H1 (cell line): ENCODE data around the gene WRAP73. TPM values are rescaled to one million over a fixed set of nuclear protein-coding genes. Genes with fewer than 3 reads are reported as not detected.
A peak's percentile ranks its signal among the peaks of the same experiment; 100 is the strongest.

Experiments
- CTCF ChIA-PET: fragments of 300-600 bp; sonication (Branson Sonifier 250); formaldehyde crosslinking; loops from one replicate; lab custom pipeline; 2021; ENCODE audit not compliant: partially characterized antibody; lab: Charles Lee
- POLR2A ChIA-PET: fragments of 300-600 bp; sonication (Branson Sonifier 250); formaldehyde crosslinking; loops from one replicate; lab custom pipeline; 2021; ENCODE audit warnings: inconsistent platforms; ENCODE audit not compliant: partially characterized antibody; lab: Charles Lee
- DNase-seq, 2 experiments: peaks; one replicate each; pipeline versions ENCODE4 v3.0.0 to v3.0.0-alpha.2; 2010 to 2022; ENCODE audit warnings: low spot score in 2 of 2, low read depth in 1 of 2, mixed read lengths in 1 of 2
- FAIRE-seq: peaks from 2 replicates; lab custom pipeline; 2011; peaks lifted over from hg19 to GRCh38; lab: Jason Lieb, UNC
- H2AFZ ChIP-seq: 2 replicates; pipeline ENCODE4 v1.8.1; 2012; ENCODE audit warnings: low read length, inconsistent platforms
- H2AK5ac ChIP-seq: 2 replicates; pipeline ENCODE4 v1.6.1; 2013; ENCODE audit warnings: low read depth, low read length
- H2BK120ac ChIP-seq: replicated peaks from 2 replicates; pipeline ENCODE3; 2013; ENCODE audit warnings: low read depth, low read length, inconsistent platforms
- H2BK12ac ChIP-seq: 2 replicates; pipeline ENCODE4 v1.6.1; 2013; ENCODE audit warnings: low read depth, low read length
- H2BK15ac ChIP-seq: 2 replicates; pipeline ENCODE4 v1.6.1; 2013; ENCODE audit warnings: low read length
- H2BK20ac ChIP-seq: 2 replicates; pipeline ENCODE4 v1.6.1; 2013; ENCODE audit warnings: low read length
- H2BK5ac ChIP-seq: 2 replicates; pipeline ENCODE4 v1.6.1; 2013; ENCODE audit warnings: low read depth, low read length
- H3K14ac ChIP-seq: 2 replicates; pipeline ENCODE4 v1.6.1; 2013; ENCODE audit warnings: inconsistent platforms; ENCODE audit not compliant: insufficient read length
- H3K18ac ChIP-seq: 2 replicates; pipeline ENCODE4 v1.6.1; 2013; ENCODE audit warnings: low read length; ENCODE audit errors: extremely low read depth
- H3K23ac ChIP-seq: 2 replicates; pipeline ENCODE4 v1.6.1; 2013; ENCODE audit warnings: inconsistent platforms; ENCODE audit not compliant: insufficient read length
- H3K23me2 ChIP-seq: 2 replicates; pipeline ENCODE4 v1.6.1; 2013; ENCODE audit warnings: low read depth, low read length
- H3K27ac ChIP-seq: 2 replicates; pipeline ENCODE4 v1.6.1; 2011; ENCODE audit warnings: low read depth, low read length, inconsistent platforms
- H3K27me3 ChIP-seq, 4 experiments: replicated peaks in 1 of 4; 1 replicate in 1 of 4; 2 replicates in 3 of 4; pipeline versions ENCODE4 v1.6.1 to v1.8.1; 2011 to 2013; ENCODE audit warnings: low read length in 3 of 4, mild to moderate bottlenecking in 3 of 4, inconsistent platforms in 2 of 4, mixed read lengths in 2 of 4, moderate library complexity in 1 of 4; ENCODE audit not compliant: control insufficient read depth in 3 of 4, insufficient read depth in 3 of 4; ENCODE audit errors: extremely low read depth in 1 of 4
- H3K36me3 ChIP-seq, 4 experiments: 2 replicates each; pipeline versions ENCODE4 v1.6.1 to v1.8.1; 2011 to 2013; ENCODE audit warnings: mild to moderate bottlenecking in 4 of 4, low read length in 3 of 4, moderate library complexity in 2 of 4, control low read depth in 1 of 4, inconsistent platforms in 1 of 4; ENCODE audit not compliant: insufficient read depth in 4 of 4, control insufficient read depth in 2 of 4
- H3K4ac ChIP-seq: replicated peaks from 2 replicates; pipeline ENCODE3; 2013; ENCODE audit warnings: low read length, low read depth, mixed read lengths, inconsistent platforms; ENCODE audit not compliant: insufficient read length
- H3K4me1 ChIP-seq, 4 experiments: replicated peaks in 1 of 4; 1 replicate in 1 of 4; 2 replicates in 3 of 4; pipeline versions ENCODE4 v1.6.1 to v1.8.1; 2011 to 2013; ENCODE audit warnings: low read length in 3 of 4, inconsistent platforms in 2 of 4, mixed read lengths in 1 of 4; ENCODE audit not compliant: insufficient read depth in 4 of 4, control insufficient read depth in 3 of 4
- H3K4me2 ChIP-seq, 2 experiments: 2 replicates each; pipeline versions ENCODE4 v1.6.1 to v1.8.1; 2011 to 2013; ENCODE audit warnings: low read depth in 2 of 2, low read length in 2 of 2, control low read depth in 1 of 2, inconsistent platforms in 1 of 2, mild to moderate bottlenecking in 1 of 2; ENCODE audit not compliant: insufficient read depth in 1 of 2
- H3K4me3 ChIP-seq, 4 experiments: fragments of 200-600, 300-600 bp in 1 of 4; sonication (generic), shearing (Covaris generic), sonication (Bioruptor Twin) in 1 of 4; 2 replicates each; pipeline versions ENCODE4 v1.5.1 to v1.8.1; 2011 to 2016; ENCODE audit warnings: low read length in 4 of 4, low read depth in 3 of 4, control low read depth in 2 of 4, inconsistent platforms in 2 of 4, mild to moderate bottlenecking in 2 of 4, mixed read lengths in 1 of 4, moderate library complexity in 1 of 4; ENCODE audit not compliant: insufficient read depth in 2 of 4; ENCODE audit errors: extremely low read depth in 1 of 4
- H3K56ac ChIP-seq: replicated peaks from 2 replicates; pipeline ENCODE3; 2013; ENCODE audit warnings: low read depth, mild to moderate bottlenecking, mixed read lengths, low read length, inconsistent platforms; ENCODE audit not compliant: insufficient read length
- H3K79me1 ChIP-seq: 2 replicates; pipeline ENCODE4 v1.6.1; 2013; ENCODE audit warnings: low read depth, low read length, control low read depth
- H3K79me2 ChIP-seq, 2 experiments: 2 replicates each; pipeline versions ENCODE4 v1.6.1 to v1.8.1; 2012 to 2013; ENCODE audit warnings: low read length in 2 of 2, mild to moderate bottlenecking in 2 of 2, inconsistent platforms in 1 of 2; ENCODE audit not compliant: insufficient read depth in 2 of 2, control insufficient read depth in 1 of 2
- H3K9ac ChIP-seq, 4 experiments: replicated peaks in 1 of 4; 1 replicate in 1 of 4; 2 replicates in 3 of 4; pipeline versions ENCODE4 v1.6.1 to v1.8.1; 2011 to 2013; ENCODE audit warnings: low read depth in 3 of 4, low read length in 3 of 4, control low read depth in 2 of 4, mild to moderate bottlenecking in 2 of 4, moderate library complexity in 2 of 4, inconsistent platforms in 1 of 4; ENCODE audit errors: extremely low read depth in 1 of 4
- H3K9me3 ChIP-seq, 2 experiments: 2 replicates each; pipeline versions ENCODE4 v1.6.1 to v1.8.1; 2012 to 2013; ENCODE audit warnings: mild to moderate bottlenecking in 2 of 2, moderate library complexity in 2 of 2, control low read depth in 1 of 2, inconsistent platforms in 1 of 2, low read depth in 1 of 2, low read length in 1 of 2, mixed read lengths in 1 of 2; ENCODE audit not compliant: insufficient read depth in 2 of 2
- H4K20me1 ChIP-seq, 2 experiments: replicated peaks in 1 of 2; 2 replicates each; pipeline versions ENCODE3 to v1.8.1; 2011 to 2013; ENCODE audit warnings: inconsistent platforms in 2 of 2, low read length in 2 of 2, mild to moderate bottlenecking in 1 of 2; ENCODE audit not compliant: insufficient read depth in 2 of 2, control insufficient read depth in 1 of 2
- H4K5ac ChIP-seq: 2 replicates; pipeline ENCODE4 v1.6.1; 2013; ENCODE audit warnings: low read length, low read depth, mixed read lengths, inconsistent platforms; ENCODE audit not compliant: insufficient read length
- H4K8ac ChIP-seq: 2 replicates; pipeline ENCODE4 v1.8.0; 2013; ENCODE audit warnings: mild to moderate bottlenecking, moderate library complexity, low read length, inconsistent platforms; ENCODE audit not compliant: insufficient read depth; ENCODE audit errors: extremely low read depth
- H4K91ac ChIP-seq: replicated peaks from 2 replicates; pipeline ENCODE3; 2013; ENCODE audit warnings: low read length, mixed read lengths, inconsistent platforms; ENCODE audit not compliant: insufficient read length
- CEBPB ChIP-seq: IDR thresholded peaks from 2 replicates; pipeline ENCODE4 v1.6.1; 2012; ENCODE audit warnings: low read depth, low read length
- CTBP2 ChIP-seq: IDR thresholded peaks from 2 replicates; pipeline ENCODE4 v1.7.0; 2011; ENCODE audit warnings: borderline replicate concordance, mild to moderate bottlenecking, moderate library complexity, mixed read lengths, low read length; ENCODE audit not compliant: insufficient read depth, insufficient read length
- FOSL1 ChIP-seq: IDR thresholded peaks from 2 replicates; pipeline ENCODE4 v1.6.1; 2011; ENCODE audit warnings: mild to moderate bottlenecking, low read depth, low read length, moderate library complexity; ENCODE audit not compliant: insufficient read depth
- GABPA ChIP-seq: IDR thresholded peaks from 2 replicates; pipeline ENCODE4 v1.6.1; 2011; ENCODE audit warnings: mild to moderate bottlenecking, low read length, moderate library complexity, borderline replicate concordance; ENCODE audit not compliant: insufficient read depth
- JUN ChIP-seq: IDR thresholded peaks from 2 replicates; pipeline ENCODE4 v1.6.1; 2011; ENCODE audit warnings: low read depth, mild to moderate bottlenecking, improper control_type of control experiment, low read length
- NANOG ChIP-seq: IDR thresholded peaks from 2 replicates; pipeline ENCODE4 v1.6.1; 2011; ENCODE audit warnings: low read length, low read depth, mild to moderate bottlenecking, inconsistent platforms; ENCODE audit not compliant: insufficient read depth, poor library complexity, severe bottlenecking
- PHF8 ChIP-seq: fragments of 200-600 bp; sonication (generic); conservative IDR thresholded peaks from 2 replicates; pipeline ENCODE4 v1.7.1; 2012; ENCODE audit warnings: low read depth, mild to moderate bottlenecking, inconsistent platforms, low read length, moderate library complexity
- RFX5 ChIP-seq: IDR thresholded peaks from 2 replicates; pipeline ENCODE4 v1.6.1; 2011; ENCODE audit warnings: low read depth, low read length, improper control_type of control experiment, borderline replicate concordance
- WGBS, 2 experiments: shearing (Covaris generic) in 1 of 2; methylation state at CpG; one replicate each; pipeline versions ENCODE4 v1.1.6 to v1.1.7; 2013 to 2015; ENCODE audit warnings: low lambda C conversion rate in 2 of 2, mixed read lengths in 2 of 2, inconsistent platforms in 1 of 2, low coverage in 1 of 2, missing lambda C conversion rate in 1 of 2; ENCODE audit not compliant: insufficient replicate concordance in 2 of 2, insufficient coverage in 1 of 2, insufficient read length in 1 of 2; ENCODE audit errors: extremely low coverage in 1 of 2, missing lambda C conversion rate in 1 of 2; 5-methylcytosine and 5-hydroxymethylcytosine counted together
- polyA plus RNA-seq, 7 experiments: library from polyadenylated mRNA; depleted of rRNA in 3 of 7; stranded (reverse) in 5 of 7; unstranded in 2 of 7; fragments of >200 nt in 5 of 7; fragments of 200-250 nt in 2 of 7; gene quantifications; 1 replicate in 5 of 7; 2 replicates in 1 of 7; 4 replicates in 1 of 7; pipeline versions ENCODE4 v1.2.1 to v1.2.3, GENCODE V29; 2011 to 2013; ENCODE audit warnings: missing spikeins in 2 of 7, mixed read lengths in 2 of 7
- total RNA-seq: library from RNA; stranded (reverse); fragmentation: NEBNext Ultra II Directional; extraction: Animal tissue kit (Norgen Biotek cat#: 25700); gene quantifications from 2 replicates; pipeline ENCODE4 v1.2.1, GENCODE V29; 2021

The WRAP73 gene
- total and polyA plus RNA-seq, 2 of the 8 experiments (the other 6 are each of a cell fraction or from before 2014, with no cell fraction given): 30.3 to 50.7 TPM

GRCh38 chr1:3600354-3600753, 49.5 kb downstream of the WRAP73 start:
- Histone ChIP-seq H2BK15ac (no peak overlapping the region), H3K79me1 (peaks cover 4% of the 10 kb centered on the region; the same call in 1 of the 2 replicates), H2BK12ac (no peak overlapping the region), H3K79me2 (peaks cover 0 to 2% of the 10 kb centered on the region in 2 experiments; a peak in 3 of 4 replicates), H4K8ac (peak overlapping the region; percentile 51), H3K27ac (no peak overlapping the region), H3K14ac (no peak overlapping the region), H3K18ac (no peak overlapping the region), H2AFZ (no peak overlapping the region), H4K91ac (no peak overlapping the region), H3K4me1 (peaks cover 0 to 22% (median 18%) of the 10 kb centered on the region in 4 experiments; a peak in 6 of 7 replicates), H3K56ac (no peak overlapping the region), H2BK20ac (no peak overlapping the region), H2AK5ac (no peak overlapping the region), H3K23me2 (peaks cover 6% of the 10 kb centered on the region; the same call in 1 of the 2 replicates), H3K36me3 (no peaks in the 10 kb centered on the region; a peak in 1 of 8 replicates), H3K4me3 (no peak overlapping the region), H3K4me2 (no peak overlapping the region), H4K5ac (no peak overlapping the region), H3K23ac (no peak overlapping the region), H3K9me3 (no peaks in the 10 kb centered on the region; a peak in 1 of 4 replicates), H2BK120ac (no peak overlapping the region), H4K20me1 (peaks cover 0 to 5% of the 10 kb centered on the region in 2 experiments), H3K4ac (no peak overlapping the region), H3K27me3 (no peaks in the 10 kb centered on the region), H3K9ac (no peak overlapping the region), H2BK5ac (no peak overlapping the region)
- ChIA-PET POLR2A (no interaction called here), CTCF (interaction anchor here (1.0 to 5.6 kb wide), 6 partner anchors 9 to 36 kb away, joined by 5 to 35 read pairs (median 20); no protein-coding TSS in a partner anchor)
- FAIRE-seq (no peak), DNase-seq (no peak)
- 83% methylated on average over 10 of the region's 10 CpGs; no CpG with 5 or more reads in 1 of the 2 experiments for WGBS, 2 experiments
- TF ChIP-seq CEBPB: no peak
- no peak for TF ChIP-seq CTBP2
- no peak for TF ChIP-seq FOSL1
- no peak for TF ChIP-seq RFX5
- no peak for TF ChIP-seq JUN
- no peak for TF ChIP-seq PHF8
- TF ChIP-seq GABPA: no peak
- TF ChIP-seq NANOG: no peak
